Stimulated activated naive CD4-positive, alpha-beta T cell (primary cell): ENCODE data around the gene SRY.
"Not testable (repeated sequence)": the region's sequence is repeated elsewhere in the genome, so short reads cannot be mapped to it uniquely, and the experiment has no call there.

ENCODE experiments used
- DNase-seq, 6 experiments: peaks; one replicate each; lab custom pipeline; 2025; lab: John Stamatoyannopoulos, UW

The SRY gene

DNA sequence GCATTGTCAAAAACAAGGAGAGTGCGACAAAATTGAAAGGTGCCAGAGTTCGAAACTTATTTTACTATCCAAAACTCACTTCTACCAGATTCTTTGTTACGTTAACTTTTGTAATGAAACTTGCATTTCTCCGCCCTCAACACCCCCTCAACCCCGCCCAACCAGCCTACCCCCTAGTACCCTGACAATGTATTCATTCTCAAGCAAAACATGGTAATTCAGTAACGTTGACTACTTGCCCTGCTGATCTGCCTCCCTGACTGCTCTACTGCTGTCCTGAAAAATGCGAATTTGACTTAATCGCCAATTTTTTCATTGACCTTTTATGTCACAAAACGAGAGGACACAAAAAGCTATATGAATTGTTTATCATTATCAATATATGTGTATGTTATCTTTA is at the start of gene SRY:
Gene SRY, minus strand, starts transcription at position 83 of the 400 bp plus-strand sequence. Its CDS starts 79 bp downstream, at position 4.
- no peak for DNase-seq

- DNase-seq = no peak
Observed at GRCh38 chrY:2837078-2837477, 49.6 kb upstream of the SRY start.

DNA sequence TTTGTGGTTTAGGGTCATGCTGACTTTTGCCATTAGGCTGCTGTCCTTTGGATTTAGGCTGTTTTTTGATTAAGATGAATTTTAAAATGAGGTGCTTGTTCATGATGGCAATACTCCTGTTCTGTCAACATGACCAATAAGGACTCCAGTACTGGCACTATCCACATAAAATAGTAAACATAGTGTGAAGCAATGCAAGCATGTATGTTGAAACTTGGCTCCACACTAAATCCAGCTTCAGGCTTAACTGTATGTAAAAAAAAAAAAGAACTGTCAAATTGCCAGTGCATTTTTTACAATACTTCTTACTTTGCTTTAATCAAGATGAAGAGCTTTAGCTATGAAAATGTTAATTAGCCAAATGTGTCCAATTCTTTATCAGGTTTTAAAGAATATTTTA is 47.7 kb upstream of the SRY start:
- DNase-seq = no peak

- DNase-seq = no peak
Observed at GRCh38 chrY:2828497-2828896, 41.0 kb upstream of the SRY start.

- DNase-seq = no peak
Observed at GRCh38 chrY:2824471-2824870, 37.0 kb upstream of the SRY start.

DNA sequence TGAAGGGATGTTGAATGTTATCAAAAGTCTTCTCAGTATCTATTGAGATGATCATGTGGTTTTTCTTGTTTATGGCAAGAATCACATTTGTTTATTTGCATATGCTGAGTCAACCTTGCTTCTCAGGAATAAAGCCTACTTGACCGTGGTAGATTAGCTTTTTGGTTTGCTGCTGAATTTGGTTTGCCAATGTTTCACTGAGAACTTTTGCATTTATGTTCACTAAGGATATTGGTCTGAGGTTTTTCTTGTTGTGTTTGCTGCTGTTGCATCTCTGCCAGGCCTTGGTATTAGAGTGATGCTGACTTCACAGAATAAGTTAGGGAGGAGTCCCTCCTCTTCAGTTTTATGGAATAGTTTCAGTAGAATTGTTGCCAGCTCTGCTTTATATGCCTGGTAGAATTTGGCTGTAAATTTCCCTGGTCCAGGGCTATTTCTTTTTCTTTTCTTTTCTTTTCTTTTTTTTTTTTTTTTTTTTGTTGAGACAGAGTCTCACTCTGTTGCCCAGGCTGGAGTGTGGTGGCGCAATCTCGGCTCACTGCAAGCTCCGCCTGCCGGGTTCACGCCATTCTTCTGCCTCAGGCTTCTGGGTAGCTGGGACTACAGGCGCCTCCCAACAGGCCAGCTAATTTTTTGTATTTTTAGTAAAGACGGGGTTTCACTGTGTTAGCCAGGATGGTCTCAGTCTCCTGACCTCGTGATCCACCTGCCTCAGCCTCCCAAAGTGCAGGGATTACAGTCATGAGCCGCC is 29.8 kb upstream of the SRY start:
- DNase-seq = not testable (repeated sequence)

- no peak for DNase-seq
Observed at GRCh38 chrY:2800246-2800645, 12.8 kb upstream of the SRY start.

DNA sequence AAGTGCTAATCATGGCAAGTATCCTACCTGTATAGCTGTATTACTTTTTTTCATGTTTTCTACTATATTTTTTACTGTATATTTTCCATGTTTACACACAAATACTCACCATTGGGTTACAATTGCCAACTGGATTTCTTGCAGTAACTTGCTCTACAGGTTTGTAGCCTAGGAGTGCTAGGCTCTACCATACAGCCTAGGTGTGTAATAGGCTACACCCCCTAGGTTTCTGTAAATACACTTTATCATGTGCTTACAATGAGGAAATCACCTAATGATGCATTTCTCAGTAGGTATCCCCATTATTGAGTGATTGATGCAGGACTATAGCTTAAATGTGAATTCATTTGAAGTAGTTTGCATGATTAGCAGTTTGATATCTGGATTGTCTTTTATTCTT is 10.5 kb upstream of the SRY start:
- no peak for DNase-seq

DNA sequence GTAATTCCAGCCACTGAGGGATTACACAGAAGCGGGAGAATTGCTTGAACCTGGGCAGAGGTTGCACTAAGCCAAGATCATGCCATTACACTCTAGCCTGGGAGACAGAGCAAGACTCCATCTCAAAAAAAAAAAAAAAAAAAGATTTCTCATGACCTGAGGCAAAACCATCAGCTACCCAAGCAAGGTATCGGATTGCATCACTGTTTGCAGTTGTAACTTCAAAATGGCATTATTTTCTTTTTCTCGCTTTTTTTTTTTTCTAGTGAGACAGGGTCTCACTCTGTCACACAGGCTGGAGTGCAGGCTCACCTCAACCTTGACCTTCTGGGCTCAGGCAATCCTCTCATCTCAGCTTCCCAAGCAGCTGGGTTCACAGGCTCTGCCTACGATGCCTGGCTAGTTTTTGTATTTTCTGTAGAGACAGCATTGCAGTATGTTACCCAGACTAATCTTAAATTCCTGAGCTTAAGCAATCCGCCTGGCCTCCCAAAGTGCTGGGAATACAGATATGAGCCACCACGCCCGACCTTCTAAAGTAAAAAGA is 9.6 kb upstream of the SRY start:
- DNase-seq = no peak

DNA sequence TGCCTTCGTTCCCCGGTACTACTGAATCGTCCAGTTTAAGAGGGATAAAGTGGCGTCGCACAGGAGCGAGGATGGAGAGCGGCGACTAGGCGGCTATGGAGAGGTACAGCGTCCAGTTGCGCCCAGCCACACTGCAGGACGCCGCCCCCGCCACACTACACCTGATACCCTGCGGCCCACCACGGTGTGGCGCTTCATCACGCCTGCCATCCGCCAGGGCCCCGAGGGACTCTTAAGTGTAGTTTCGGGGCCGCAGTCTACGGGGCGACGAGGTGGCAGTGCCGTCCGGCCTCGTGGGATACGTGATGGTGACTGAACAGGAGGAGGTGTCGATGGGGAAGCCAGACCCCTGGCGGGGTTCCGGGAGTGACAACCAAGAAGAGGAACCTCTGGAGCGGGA is 2.3 kb upstream of the SRY start:
- DNase-seq = no peak

DNA sequence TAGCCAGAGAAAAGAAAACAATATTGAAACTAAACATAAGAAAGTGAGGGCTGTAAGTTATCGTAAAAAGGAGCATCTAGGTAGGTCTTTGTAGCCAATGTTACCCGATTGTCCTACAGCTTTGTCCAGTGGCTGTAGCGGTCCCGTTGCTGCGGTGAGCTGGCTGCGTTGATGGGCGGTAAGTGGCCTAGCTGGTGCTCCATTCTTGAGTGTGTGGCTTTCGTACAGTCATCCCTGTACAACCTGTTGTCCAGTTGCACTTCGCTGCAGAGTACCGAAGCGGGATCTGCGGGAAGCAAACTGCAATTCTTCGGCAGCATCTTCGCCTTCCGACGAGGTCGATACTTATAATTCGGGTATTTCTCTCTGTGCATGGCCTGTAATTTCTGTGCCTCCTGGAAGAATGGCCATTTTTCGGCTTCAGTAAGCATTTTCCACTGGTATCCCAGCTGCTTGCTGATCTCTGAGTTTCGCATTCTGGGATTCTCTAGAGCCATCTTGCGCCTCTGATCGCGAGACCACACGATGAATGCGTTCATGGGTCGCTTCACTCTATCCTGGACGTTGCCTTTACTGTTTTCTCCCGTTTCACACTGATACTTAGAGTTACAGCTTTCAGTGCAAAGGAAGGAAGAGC is 488 bp downstream of the SRY start:
- DNase-seq = no peak
